Breast epithelium (tissue), 4 donors: Measurements from ENCODE around the gene ERBIN. TPM values are rescaled to one million over a fixed set of nuclear protein-coding genes. Genes with fewer than 3 reads are reported as not detected.

Experiments used
- DNase-seq, 2 donors: peaks; one replicate each; pipeline ENCODE4 v3.0.0-alpha.2; 2019; ENCODE audit warnings: low spot score in 2 of 2
- H3K27ac ChIP-seq, 2 donors: fragments of 200-600 bp; sonication (generic) in 1 of 2; one replicate each; pipeline ENCODE4 v1.5.1; 2016 to 2019; ENCODE audit warnings: mild to moderate bottlenecking in 1 of 2
- H3K27me3 ChIP-seq, 2 donors: fragments of 200-600 bp; sonication (generic) in 1 of 2; one replicate each; pipeline versions ENCODE4 v1.5.1 to v1.6.0; 2017 to 2019; ENCODE audit warnings: control low read depth in 1 of 2, mild to moderate bottlenecking in 1 of 2
- H3K36me3 ChIP-seq: fragments of 200-600 bp; one replicate; pipeline ENCODE4 v1.5.1; 2019
- H3K4me1 ChIP-seq, 2 donors: fragments of 200-600 bp; sonication (generic); one replicate each; pipeline ENCODE4 v1.5.1; 2016 to 2019; ENCODE audit warnings: control low read depth in 1 of 2
- H3K4me3 ChIP-seq, 3 donors: fragments of 200-600 bp; sonication (generic); 1 replicate in 2 of 3; 2 replicates in 1 of 3; pipeline ENCODE4 v1.5.1; 2016 to 2019; ENCODE audit warnings: mild to moderate bottlenecking in 3 of 3, moderate library complexity in 2 of 3
- H3K9me3 ChIP-seq, 2 donors: fragments of 200-600 bp; sonication (generic) in 1 of 2; one replicate each; pipeline ENCODE4 v1.5.1; 2016 to 2019; ENCODE audit warnings: control low read depth in 1 of 2
- POLR2A ChIP-seq: fragments of 450-650 bp; IDR thresholded peaks from one replicate; pipeline ENCODE4 v1.6.1; 2016; ENCODE audit warnings: antibody characterized with exemption, mild to moderate bottlenecking, moderate library complexity
- POLR2AphosphoS5 ChIP-seq, 3 donors: sonication (generic); formaldehyde crosslinking; IDR thresholded peaks; one replicate each; pipeline ENCODE4 v1.6.1; 2017; ENCODE audit warnings: antibody characterized with exemption in 3 of 3
- intact Hi-C: fragments of 100-400 bp; cut with DNase I; formaldehyde crosslinking; loops from one replicate; pipeline ENCODE4 v1.15.1; 2023; ENCODE audit warnings: low total_unique reads
- total RNA-seq, 3 donors: library from RNA; depleted of rRNA; stranded (reverse); fragments of >200 nt; gene quantifications; one replicate each; pipeline ENCODE4 v1.1.0, GENCODE V29; 2016
- TF ChIP-seq, protein P1 (sequence below), 3 donors: fragments of 450-650 bp; IDR thresholded peaks; one replicate each; pipeline ENCODE4 v1.5.1; 2016 to 2017; ENCODE audit warnings: antibody characterized with exemption in 3 of 3, mild to moderate bottlenecking in 3 of 3, moderate library complexity in 3 of 3

Gene ERBIN
- total RNA-seq, 3 donors from 2014 or later = 63.5 to 131 (median 97.7) TPM

DNA sequence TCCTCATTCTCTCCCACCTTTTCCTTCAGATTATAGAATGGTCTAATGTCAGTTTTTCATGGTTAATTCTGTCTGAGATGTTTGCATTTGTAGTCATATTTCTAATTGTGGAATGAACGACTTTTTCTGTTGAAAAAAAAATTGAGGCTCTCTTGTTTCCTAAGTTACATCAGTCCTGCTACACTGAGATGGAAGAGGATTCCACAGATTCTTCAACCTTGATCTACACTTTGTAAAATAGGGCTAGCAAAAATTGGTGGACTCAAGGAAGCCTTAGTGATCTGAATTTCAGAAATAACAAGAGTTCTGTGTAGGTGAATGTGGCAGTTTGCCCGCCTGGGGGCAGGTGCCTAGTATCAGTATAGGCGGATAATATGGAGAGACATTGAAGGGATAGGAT lies 51.9 kb downstream of the ERBIN start:
- Histone ChIP-seq H3K27me3 (no peaks in the 10 kb centered on the region), H3K9me3 (no peaks in the 10 kb centered on the region), H3K27ac (no peak overlapping the region), H3K4me1 (no peaks in the 10 kb centered on the region), H3K36me3 (no peaks in the 10 kb centered on the region), H3K4me3 (no peak overlapping the region)
- DNase-seq = no peak
- TF ChIP-seq POLR2A = no peak
- TF ChIP-seq, protein P1, sequence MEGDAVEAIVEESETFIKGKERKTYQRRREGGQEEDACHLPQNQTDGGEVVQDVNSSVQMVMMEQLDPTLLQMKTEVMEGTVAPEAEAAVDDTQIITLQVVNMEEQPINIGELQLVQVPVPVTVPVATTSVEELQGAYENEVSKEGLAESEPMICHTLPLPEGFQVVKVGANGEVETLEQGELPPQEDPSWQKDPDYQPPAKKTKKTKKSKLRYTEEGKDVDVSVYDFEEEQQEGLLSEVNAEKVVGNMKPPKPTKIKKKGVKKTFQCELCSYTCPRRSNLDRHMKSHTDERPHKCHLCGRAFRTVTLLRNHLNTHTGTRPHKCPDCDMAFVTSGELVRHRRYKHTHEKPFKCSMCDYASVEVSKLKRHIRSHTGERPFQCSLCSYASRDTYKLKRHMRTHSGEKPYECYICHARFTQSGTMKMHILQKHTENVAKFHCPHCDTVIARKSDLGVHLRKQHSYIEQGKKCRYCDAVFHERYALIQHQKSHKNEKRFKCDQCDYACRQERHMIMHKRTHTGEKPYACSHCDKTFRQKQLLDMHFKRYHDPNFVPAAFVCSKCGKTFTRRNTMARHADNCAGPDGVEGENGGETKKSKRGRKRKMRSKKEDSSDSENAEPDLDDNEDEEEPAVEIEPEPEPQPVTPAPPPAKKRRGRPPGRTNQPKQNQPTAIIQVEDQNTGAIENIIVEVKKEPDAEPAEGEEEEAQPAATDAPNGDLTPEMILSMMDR (IDR thresholded peaks at IDR 0.05) = no peak
- TF ChIP-seq POLR2AphosphoS5 (IDR thresholded peaks at IDR 0.05) = no peak
- intact Hi-C loops = no loop called here

DNA sequence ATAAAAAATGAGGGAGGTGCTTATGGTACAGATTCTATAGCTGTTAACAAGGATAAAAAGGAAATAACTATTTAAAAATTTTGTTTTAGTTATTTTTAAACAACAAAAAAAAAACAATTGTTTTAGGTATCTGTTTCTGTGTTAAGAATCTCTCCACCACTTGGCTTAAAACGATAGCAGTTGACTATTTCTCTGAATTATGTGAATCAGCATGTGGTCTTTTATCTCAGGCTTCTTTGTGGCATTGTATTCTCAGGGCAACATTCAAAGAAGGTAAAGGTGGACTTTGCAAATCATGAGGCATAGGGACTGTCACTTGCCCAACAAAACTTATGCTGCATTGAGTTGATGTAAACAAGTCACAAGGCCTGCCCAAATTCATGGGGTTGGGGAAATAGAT lies 55.2 kb downstream of the ERBIN start:
- no peaks in the 10 kb centered on the region for H3K9me3 ChIP-seq
- H3K27ac ChIP-seq = no peak overlapping the region
- no peaks in the 10 kb centered on the region for H3K4me1 ChIP-seq
- TF ChIP-seq POLR2A (no peak), POLR2AphosphoS5 (IDR thresholded peaks at IDR 0.05) (no peak)
- TF ChIP-seq, protein P1 (IDR thresholded peaks at IDR 0.05) = no peak
- no peak overlapping the region for H3K4me3 ChIP-seq
- intact Hi-C loops = no loop called here
- DNase-seq = no peak
- no peaks in the 10 kb centered on the region for H3K36me3 ChIP-seq
- H3K27me3 ChIP-seq = no peaks in the 10 kb centered on the region

DNA sequence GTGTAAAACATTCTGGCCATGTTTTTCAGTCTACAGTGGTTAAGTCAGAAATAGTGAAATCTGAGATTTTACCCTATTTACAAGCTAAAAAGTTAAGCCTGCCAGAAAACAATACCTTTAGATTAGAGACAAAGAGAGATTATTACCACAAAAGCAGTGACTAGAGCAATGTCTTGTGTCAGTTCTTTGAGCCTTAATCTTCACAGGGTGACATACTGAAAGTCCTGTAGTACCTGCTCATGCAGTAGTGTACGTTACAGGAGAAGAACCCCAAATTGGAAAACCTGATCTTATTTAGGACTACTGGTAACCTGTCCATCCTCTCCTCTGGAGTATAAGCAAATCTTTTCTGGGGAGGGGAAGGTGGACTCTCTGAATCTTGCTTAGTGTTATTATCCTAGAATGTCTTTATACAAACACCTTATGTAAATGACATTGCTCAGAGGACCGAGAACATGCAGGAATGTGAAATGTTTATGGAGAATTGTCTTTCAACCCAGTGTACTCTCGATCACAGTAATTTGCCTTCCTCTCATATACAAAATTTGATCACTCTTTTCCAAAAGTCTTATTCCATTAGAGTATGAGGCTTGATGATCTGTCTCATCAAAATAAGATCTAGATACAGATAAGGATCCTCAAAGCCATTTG lies 55.7 kb downstream of the ERBIN start:
- TF ChIP-seq POLR2A = no peak
- TF ChIP-seq, protein P1 (IDR thresholded peaks at IDR 0.05) = no peak
- TF ChIP-seq POLR2AphosphoS5 (IDR thresholded peaks at IDR 0.05) = no peak
- no peaks in the 10 kb centered on the region for H3K36me3 ChIP-seq
- no peak overlapping the region for H3K4me3 ChIP-seq
- no peaks in the 10 kb centered on the region for H3K4me1 ChIP-seq
- no peak overlapping the region for H3K27ac ChIP-seq
- H3K27me3 ChIP-seq = no peaks in the 10 kb centered on the region
- no peak for DNase-seq
- no peaks in the 10 kb centered on the region for H3K9me3 ChIP-seq
- intact Hi-C loops = no loop called here

DNA sequence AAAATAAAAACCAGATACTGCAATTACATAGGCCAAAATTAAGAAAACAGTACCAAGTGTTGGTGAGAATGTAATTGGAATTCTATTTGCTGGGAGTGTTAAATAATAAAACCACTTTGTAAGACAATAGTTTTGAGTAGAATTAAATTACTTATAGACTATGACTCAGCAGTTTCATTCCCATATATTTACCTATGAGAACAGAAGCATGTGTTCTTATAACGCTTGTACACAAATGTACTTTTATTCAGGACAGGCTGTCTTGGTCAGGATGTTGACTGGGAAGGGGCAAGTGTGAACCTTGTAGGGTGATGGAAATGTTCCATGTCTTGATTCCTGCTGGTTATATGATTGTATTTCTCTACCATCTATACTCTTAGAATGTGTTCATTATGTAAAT lies 56.3 kb downstream of the ERBIN start:
- no peaks in the 10 kb centered on the region for H3K36me3 ChIP-seq
- DNase-seq = no peak
- no peak overlapping the region for H3K4me3 ChIP-seq
- no peaks in the 10 kb centered on the region for H3K4me1 ChIP-seq
- H3K27ac ChIP-seq = no peak overlapping the region
- H3K27me3 ChIP-seq = no peaks in the 10 kb centered on the region
- intact Hi-C loops = no loop called here
- H3K9me3 ChIP-seq = no peaks in the 10 kb centered on the region
- TF ChIP-seq, protein P1 (IDR thresholded peaks at IDR 0.05) = no peak

DNA sequence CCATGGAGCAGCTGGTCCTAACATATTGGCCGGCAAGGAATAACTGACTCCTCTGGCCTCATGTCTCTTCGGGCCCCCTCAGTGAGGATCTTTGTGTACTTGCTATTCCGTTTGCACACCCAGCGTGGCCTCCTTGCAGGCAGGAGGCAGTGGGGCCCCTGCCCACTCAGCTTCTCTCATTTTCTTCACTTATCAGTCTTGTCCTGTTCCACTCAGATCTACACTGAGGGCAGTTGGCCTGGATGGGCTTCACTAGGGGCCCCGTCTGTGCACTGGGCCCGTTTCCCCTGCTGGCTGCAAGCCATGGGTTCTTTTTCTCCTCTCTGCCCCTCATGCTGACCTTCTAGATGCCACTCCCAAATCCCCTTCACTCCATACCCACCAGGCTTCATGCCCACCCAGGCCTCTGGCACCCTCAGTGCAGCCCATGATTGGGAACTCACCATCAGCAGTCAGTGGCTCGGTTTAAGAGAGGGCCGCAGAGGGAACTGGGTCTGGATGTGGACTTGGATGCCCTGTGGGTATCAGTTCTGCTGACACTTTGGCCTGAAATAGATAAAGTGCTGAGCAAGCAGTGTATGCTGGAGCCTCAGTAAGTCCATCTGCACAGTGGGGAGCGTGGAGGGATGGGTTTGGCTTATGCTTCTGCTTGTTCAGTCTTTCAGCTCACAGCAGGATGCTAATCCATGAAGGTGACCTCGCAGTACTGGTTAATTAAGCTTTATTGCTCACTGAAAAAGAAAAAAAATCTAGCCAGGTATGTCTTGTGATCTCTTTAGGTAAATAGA lies 57.9 kb downstream of the ERBIN start:
- no peak overlapping the region for H3K4me3 ChIP-seq
- H3K36me3 ChIP-seq = no peaks in the 10 kb centered on the region
- no peaks in the 10 kb centered on the region for H3K27me3 ChIP-seq
- H3K9me3 ChIP-seq = no peaks in the 10 kb centered on the region
- DNase-seq = no peak
- no peaks in the 10 kb centered on the region for H3K4me1 ChIP-seq
- no peak overlapping the region for H3K27ac ChIP-seq
- intact Hi-C loops = no loop called here
- TF ChIP-seq POLR2AphosphoS5 (IDR thresholded peaks at IDR 0.05) = no peak
- TF ChIP-seq POLR2A = no peak
- TF ChIP-seq, protein P1 (IDR thresholded peaks at IDR 0.05) = no peak
